OCI-LY3 (cell line): ENCODE measurements around the gene PFAS.
A peak's percentile ranks its signal among the peaks of the same experiment; 100 is the strongest.

Experiments
- EZH2phosphoT487 ChIP-seq: fragments of 200-600 bp; shearing (Covaris generic); IDR thresholded peaks from 2 replicates; pipeline ENCODE4 v1.6.1; 2018; ENCODE audit warnings: antibody characterized with exemption, mixed run types, low read depth
- TF ChIP-seq, protein P1 (sequence below): fragments of 200-600, 300-600 bp; sonication (generic); IDR thresholded peaks from 2 replicates; pipeline ENCODE4 v1.5.1; 2014; ENCODE audit warnings: antibody characterized with exemption, low read length, low read depth

DNA sequence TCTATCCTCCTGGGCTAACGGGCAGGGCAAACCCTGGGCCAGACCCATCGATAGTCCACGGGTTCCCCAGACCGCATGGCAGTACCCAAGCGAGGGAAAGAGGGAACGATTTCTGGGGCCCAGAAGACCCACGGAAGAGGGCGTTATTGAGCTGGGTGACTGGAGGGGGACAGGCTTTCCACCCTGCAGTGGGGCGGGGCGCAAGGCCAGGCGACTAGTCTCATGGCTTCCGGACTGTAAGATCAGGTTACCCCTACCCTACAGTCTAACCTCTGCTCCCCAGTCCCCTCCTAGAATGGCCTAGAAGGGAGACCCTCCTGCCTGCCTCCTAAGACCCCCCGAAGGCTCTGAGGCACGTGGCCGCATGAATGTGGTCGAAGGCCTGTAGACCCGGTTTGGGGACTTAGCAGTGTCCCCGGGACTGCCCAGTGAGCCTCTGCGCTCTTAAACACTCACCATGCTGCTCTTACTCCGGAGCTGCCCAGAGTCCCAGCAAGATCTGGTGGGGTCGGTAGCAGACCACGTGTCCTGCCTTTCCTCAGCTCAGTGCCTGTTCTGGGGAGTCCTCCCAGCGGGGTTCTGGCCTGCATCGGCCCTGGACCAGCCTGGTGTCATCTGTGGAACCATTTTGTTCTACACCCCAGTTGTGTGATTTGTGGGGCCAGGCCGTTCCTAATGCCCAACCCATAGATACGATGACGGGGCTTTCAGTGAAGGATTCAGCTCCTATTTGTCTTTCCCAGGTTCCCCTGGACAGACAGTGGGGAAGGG lies 25.5 kb upstream of the PFAS start:
- TF ChIP-seq, protein P1, sequence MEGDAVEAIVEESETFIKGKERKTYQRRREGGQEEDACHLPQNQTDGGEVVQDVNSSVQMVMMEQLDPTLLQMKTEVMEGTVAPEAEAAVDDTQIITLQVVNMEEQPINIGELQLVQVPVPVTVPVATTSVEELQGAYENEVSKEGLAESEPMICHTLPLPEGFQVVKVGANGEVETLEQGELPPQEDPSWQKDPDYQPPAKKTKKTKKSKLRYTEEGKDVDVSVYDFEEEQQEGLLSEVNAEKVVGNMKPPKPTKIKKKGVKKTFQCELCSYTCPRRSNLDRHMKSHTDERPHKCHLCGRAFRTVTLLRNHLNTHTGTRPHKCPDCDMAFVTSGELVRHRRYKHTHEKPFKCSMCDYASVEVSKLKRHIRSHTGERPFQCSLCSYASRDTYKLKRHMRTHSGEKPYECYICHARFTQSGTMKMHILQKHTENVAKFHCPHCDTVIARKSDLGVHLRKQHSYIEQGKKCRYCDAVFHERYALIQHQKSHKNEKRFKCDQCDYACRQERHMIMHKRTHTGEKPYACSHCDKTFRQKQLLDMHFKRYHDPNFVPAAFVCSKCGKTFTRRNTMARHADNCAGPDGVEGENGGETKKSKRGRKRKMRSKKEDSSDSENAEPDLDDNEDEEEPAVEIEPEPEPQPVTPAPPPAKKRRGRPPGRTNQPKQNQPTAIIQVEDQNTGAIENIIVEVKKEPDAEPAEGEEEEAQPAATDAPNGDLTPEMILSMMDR = peak; percentile 47
- no peak for TF ChIP-seq EZH2phosphoT487
